HCT116 (cell line): Measurements from ENCODE around the gene DOCK3.

Source experiments
- CTCF ChIP-seq, 3 experiments: fragments of 200-600 bp in 1 of 3; sonication (generic) in 1 of 3; IDR thresholded peaks in 2 of 3; conservative IDR thresholded peaks in 1 of 3; 2 replicates each; pipeline ENCODE4 v1.5.1; 2012 to 2017; ENCODE audit warnings: low read depth in 2 of 3, low read length in 2 of 3, antibody characterized with exemption in 1 of 3, borderline replicate concordance in 1 of 3, control low read depth in 1 of 3, mild to moderate bottlenecking in 1 of 3, mixed read lengths in 1 of 3, mixed run types in 1 of 3, moderate library complexity in 1 of 3; ENCODE audit not compliant: insufficient read depth in 1 of 3
- POLR2A ChIP-seq: IDR thresholded peaks from 2 replicates; pipeline ENCODE4 v1.7.0; 2011; ENCODE audit warnings: borderline replicate concordance; ENCODE audit not compliant: insufficient read depth, insufficient read length; ENCODE audit errors: extremely low read depth
- REST ChIP-seq: IDR thresholded peaks from 2 replicates; pipeline ENCODE4 v1.6.1; 2012; ENCODE audit warnings: low read depth
- SRF ChIP-seq: IDR thresholded peaks from 2 replicates; pipeline ENCODE4 v1.6.1; 2012; ENCODE audit warnings: low read depth
- ZNF274 ChIP-seq: fragments of 200-500 bp; sonication (Bioruptor generic); IDR thresholded peaks from 2 replicates; pipeline ENCODE4 v1.6.1; 2014; ENCODE audit warnings: mild to moderate bottlenecking, low read depth, low read length, inconsistent platforms

- no peak for TF ChIP-seq SRF
- TF ChIP-seq REST, result no peak
- TF ChIP-seq POLR2A, result no peak
- no peak for TF ChIP-seq CTCF (IDR thresholded peaks at IDR 0.05 in 2 of 3, conservative IDR thresholded peaks at IDR 0.05 in 1 of 3; ENCODE audit: borderline replicate concordance in 1 of 3, insufficient read depth in 1 of 3, low read depth in 2 of 3, low read length in 2 of 3)
- no peak for TF ChIP-seq ZNF274
Observed at GRCh38 chr3:51307458-51307857, 632.7 kb downstream of the DOCK3 start.
